Mesothelial cell of epicardium (in vitro differentiated cells): Measurements from ENCODE around the gene PPP1R7. TPM values are rescaled to one million over a fixed set of nuclear protein-coding genes. Genes with fewer than 3 reads are reported as not detected.

Experiments
- DNase-seq, 2 experiments: peaks; one replicate each; pipeline ENCODE4 v3.0.0; 2021; ENCODE audit warnings: low spot score in 2 of 2; ENCODE audit not compliant: unreplicated experiment in 2 of 2
- H3K27ac Mint-ChIP-seq: 2 replicates; pipeline ENCODE4 v1.8.0; 2021; ENCODE audit warnings: mixed read lengths
- H3K27me3 Mint-ChIP-seq: 2 replicates; pipeline ENCODE4 v1.8.0; 2021; ENCODE audit warnings: low read depth, mixed read lengths
- H3K36me3 Mint-ChIP-seq: 2 replicates; pipeline ENCODE4 v1.8.0; 2021; ENCODE audit warnings: mixed read lengths
- H3K4me1 Mint-ChIP-seq: 2 replicates; pipeline ENCODE4 v1.8.0; 2021; ENCODE audit warnings: mixed read lengths
- H3K4me3 Mint-ChIP-seq: 2 replicates; pipeline ENCODE4 v1.8.0; 2021; ENCODE audit warnings: mild to moderate bottlenecking, moderate library complexity, mixed read lengths
- H3K9me3 Mint-ChIP-seq: 2 replicates; pipeline ENCODE4 v1.8.0; 2021; ENCODE audit warnings: mixed read lengths
- CTCF ChIP-seq: fragments of 200-600 bp; sonication (generic); IDR thresholded peaks from one replicate; pipeline ENCODE4 v1.5.0; 2021; ENCODE audit warnings: antibody characterized with exemption; ENCODE audit not compliant: unreplicated experiment
- total RNA-seq: library from RNA; stranded (reverse); gene quantifications from 3 replicates; pipeline ENCODE4 v1.2.1, GENCODE V29; 2021

The PPP1R7 gene
- total RNA-seq, 1 donor from 2014 or later: 37.3 TPM

DNA sequence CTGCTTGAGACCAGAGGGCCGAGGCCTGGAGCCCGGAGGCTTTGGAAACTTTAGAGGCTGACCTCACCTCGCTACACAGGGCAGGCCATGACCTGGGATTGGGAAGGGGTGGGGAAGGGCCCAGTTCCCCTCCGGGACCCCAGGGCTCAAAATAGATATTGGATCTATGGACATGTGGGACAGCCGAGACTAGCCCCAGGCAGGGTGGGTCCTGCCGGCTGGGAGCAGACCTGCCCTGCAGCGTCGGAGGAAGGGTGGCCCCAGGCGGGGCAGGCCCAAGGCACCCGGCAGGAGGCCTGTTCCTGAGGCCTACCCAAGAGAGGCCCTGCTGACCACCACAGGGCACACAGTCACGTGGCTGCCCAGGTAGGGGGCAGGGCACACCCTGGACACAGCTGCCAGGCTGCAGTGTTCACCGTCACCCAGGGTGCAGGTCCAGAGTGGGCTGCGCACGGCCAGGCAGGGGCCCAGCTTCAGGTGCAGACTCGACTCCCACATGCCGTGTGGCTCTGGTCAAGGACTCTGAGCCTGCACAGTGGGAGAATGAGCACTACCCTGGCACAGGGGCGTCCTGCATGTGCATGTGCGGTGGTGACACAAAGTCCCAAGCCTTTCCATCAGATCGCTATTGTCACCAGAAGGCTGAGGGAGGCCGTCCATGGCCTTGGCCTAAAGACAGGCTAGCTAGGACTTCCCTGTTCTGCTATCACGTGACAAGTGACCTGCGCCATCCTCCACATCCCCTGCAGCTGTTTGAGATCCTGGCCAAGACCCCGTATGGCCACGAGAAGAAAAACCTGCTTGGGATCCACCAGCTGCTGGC, 51.4 kb downstream of the PPP1R7 start:
- Mint-ChIP-seq H3K36me3 (no peaks in the 10 kb centered on the region), H3K27ac (no peak overlapping the region), H3K27me3 (no peaks in the 10 kb centered on the region), H3K9me3 (no peaks in the 10 kb centered on the region), H3K4me3 (no peak overlapping the region), H3K4me1 (no peaks in the 10 kb centered on the region)
- TF ChIP-seq CTCF: no peak
- DNase-seq: no peak

DNA sequence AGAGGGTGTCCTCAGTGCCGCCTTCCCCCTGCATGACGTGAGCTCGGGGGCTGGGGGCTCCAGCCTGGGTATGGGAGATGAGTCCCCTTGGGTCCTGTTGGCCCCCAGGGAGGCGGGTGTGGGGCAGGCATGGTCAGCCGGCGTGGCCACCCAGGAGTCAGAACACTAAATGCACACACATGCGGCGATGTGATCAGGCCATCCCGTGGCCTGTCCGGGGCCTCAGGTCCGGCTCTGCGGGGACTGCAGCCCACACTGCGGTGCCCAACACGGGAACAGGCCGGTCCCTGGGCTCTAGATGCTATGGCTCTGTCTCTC, 52.0 kb downstream of the PPP1R7 start:
- TF ChIP-seq CTCF: no peak
- no peak overlapping the region for H3K4me3 Mint-ChIP-seq
- H3K27ac Mint-ChIP-seq: no peak overlapping the region
- no peaks in the 10 kb centered on the region for H3K9me3 Mint-ChIP-seq
- no peak for DNase-seq
- H3K4me1 Mint-ChIP-seq: no peaks in the 10 kb centered on the region
- no peaks in the 10 kb centered on the region for H3K27me3 Mint-ChIP-seq
- H3K36me3 Mint-ChIP-seq: no peaks in the 10 kb centered on the region

- TF ChIP-seq CTCF: no peak
- Mint-ChIP-seq H3K4me3 (no peak overlapping the region), H3K27me3 (no peaks in the 10 kb centered on the region), H3K27ac (no peak overlapping the region), H3K4me1 (no peaks in the 10 kb centered on the region), H3K9me3 (no peaks in the 10 kb centered on the region), H3K36me3 (no peaks in the 10 kb centered on the region)
- no peak for DNase-seq
Measured at GRCh38 chr2:241202681-241203080, 52.4 kb downstream of the PPP1R7 start.

DNA sequence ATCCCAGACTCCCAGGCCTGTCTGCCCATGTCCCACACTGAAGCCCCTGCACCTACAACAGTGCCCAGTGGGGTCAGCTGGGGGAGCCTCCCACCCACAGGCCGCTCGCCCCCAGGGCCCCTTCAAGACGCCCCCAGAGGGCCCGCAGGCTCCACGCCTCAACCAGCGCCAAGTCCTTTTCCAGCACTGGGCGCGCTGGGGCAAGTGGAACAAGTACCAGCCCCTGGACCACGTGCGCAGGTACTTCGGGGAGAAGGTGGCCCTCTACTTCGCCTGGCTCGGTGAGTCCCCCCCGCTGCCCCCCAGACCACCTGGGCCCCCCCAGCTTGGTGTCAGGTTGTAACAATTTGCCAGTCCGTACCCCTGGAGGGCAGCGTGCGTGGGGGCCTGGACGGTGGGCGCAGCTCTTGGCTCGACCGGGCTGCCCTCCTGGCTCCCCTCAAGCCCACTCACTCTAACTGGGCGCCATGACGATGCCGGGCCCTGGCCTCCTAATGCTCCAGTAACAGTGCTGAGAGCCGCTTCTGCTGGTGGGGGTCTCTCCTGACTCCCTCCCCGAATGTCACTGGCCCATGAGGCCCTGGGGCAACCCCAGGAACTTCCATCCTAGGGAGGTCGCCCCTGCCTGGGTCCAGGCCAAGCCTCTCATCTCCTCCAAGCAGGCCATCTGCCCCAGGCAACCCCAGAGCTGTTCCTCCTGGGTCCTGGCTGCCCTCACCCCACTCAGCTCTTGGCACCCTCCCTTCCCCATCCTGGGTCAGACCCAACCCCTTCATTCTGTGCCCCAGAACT, 53.1 kb downstream of the PPP1R7 start:
- Mint-ChIP-seq H3K4me3 (no peak overlapping the region), H3K36me3 (no peaks in the 10 kb centered on the region), H3K9me3 (no peaks in the 10 kb centered on the region), H3K27me3 (no peaks in the 10 kb centered on the region), H3K27ac (no peak overlapping the region), H3K4me1 (no peaks in the 10 kb centered on the region)
- TF ChIP-seq CTCF: no peak
- DNase-seq: no peak

DNA sequence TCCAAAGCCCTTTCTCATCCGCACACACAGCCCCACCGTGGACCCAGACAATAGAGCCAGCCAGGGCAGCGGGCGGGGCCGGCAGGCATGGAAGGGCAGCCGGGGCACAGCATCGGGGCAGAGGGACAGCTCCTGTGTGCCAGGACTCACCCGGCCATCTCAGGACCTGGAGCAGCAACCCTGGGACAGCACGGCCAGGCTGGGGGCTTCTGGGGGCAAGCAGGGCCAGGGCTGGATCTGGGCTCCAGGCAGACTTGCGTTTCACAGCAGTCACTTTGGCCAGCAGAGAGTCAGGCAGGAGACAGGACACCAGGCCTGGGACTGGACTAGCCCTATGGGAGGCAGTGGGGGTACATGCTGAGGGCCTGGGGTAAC, 53.7 kb downstream of the PPP1R7 start:
- Mint-ChIP-seq H3K9me3 (no peaks in the 10 kb centered on the region), H3K27me3 (no peaks in the 10 kb centered on the region), H3K4me3 (no peak overlapping the region), H3K27ac (no peak overlapping the region), H3K4me1 (no peaks in the 10 kb centered on the region), H3K36me3 (no peaks in the 10 kb centered on the region)
- no peak for TF ChIP-seq CTCF
- DNase-seq: no peak
